ENCODE measurements around the gene SYK.

GRCh38 chr9:90857091-90857490 lies 55.5 kb downstream of the SYK start:
- TF ChIP-seq, protein P1, sequence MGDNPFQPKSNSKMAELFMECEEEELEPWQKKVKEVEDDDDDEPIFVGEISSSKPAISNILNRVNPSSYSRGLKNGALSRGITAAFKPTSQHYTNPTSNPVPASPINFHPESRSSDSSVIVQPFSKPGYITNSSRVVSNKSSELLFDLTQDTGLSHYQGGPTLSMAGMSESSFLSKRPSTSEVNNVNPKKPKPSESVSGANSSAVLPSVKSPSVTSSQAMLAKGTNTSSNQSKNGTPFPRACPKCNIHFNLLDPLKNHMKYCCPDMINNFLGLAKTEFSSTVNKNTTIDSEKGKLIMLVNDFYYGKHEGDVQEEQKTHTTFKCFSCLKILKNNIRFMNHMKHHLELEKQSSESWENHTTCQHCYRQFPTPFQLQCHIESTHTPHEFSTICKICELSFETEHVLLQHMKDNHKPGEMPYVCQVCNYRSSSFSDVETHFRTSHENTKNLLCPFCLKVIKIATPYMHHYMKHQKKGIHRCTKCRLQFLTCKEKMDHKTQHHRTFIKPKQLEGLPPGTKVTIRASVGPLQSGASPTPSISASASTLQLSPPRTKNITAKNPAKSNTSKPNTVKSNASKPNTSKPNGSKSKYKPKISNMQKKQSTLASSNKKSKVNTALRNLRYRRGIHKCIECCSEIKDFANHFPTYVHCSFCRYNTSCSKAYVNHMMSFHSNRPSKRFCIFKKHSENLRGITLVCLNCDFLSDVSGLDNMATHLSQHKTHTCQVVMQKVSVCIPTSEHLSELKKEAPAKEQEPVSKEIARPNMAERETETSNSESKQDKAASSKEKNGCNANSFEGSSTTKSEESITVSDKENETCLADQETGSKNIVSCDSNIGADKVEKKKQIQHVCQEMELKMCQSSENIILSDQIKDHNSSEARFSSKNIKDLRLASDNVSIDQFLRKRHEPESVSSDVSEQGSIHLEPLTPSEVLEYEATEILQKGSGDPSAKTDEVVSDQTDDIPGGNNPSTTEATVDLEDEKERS (tag by site-specific recombination; IDR thresholded peaks at IDR 0.05) = no peak
- TF ChIP-seq KLF16 (tag by site-specific recombination; IDR thresholded peaks at IDR 0.05) (no peak), PRDM10 (tag by site-specific recombination; IDR thresholded peaks at IDR 0.05) (no peak)

All from HEK293 (cell line).